ENCODE measurements around the gene CSAD. TPM values are rescaled to one million over a fixed set of nuclear protein-coding genes. Genes with fewer than 3 reads are reported as not detected.
"Not testable (repeated sequence)": the region's sequence is repeated elsewhere in the genome, so short reads cannot be mapped to it uniquely, and the experiment has no call there.

Gene CSAD
- total RNA-seq, 2 donors from 2014 or later: 70.8 to 89.5 TPM

- no peaks in the 10 kb centered on the region for H3K27me3 ChIP-seq (replicated peaks; ENCODE audit: insufficient read depth)
- H3K4me1 ChIP-seq (ENCODE audit: control insufficient read depth in 1 of 2, low read depth in 2 of 2): no peaks in the 10 kb centered on the region
- H3K4me3 ChIP-seq: no peak overlapping the region
- ATAC-seq (ENCODE audit: insufficient number of reproducible peaks, low FRiP score, low read depth): no peak
- no peak overlapping the region for H3K27ac ChIP-seq
- TF ChIP-seq CTCF (IDR thresholded peaks at IDR 0.05): no peak
- H3K9me3 ChIP-seq: no peaks in the 10 kb centered on the region
- no peak for DNase-seq (ENCODE audit: low spot score)
- peaks cover 26% of the 10 kb centered on the region for H3K36me3 ChIP-seq
Measured at GRCh38 chr12:53170215-53170614, 10.5 kb downstream of the CSAD start.

GRCh38 chr12:53169644-53170043, 11.1 kb downstream of the CSAD start:
- H3K36me3 ChIP-seq: peaks cover 26% of the 10 kb centered on the region
- H3K27me3 ChIP-seq (replicated peaks; ENCODE audit: insufficient read depth): no peaks in the 10 kb centered on the region
- DNase-seq (ENCODE audit: low spot score) (no peak), ATAC-seq (ENCODE audit: insufficient number of reproducible peaks, low FRiP score, low read depth) (no peak)
- no peak overlapping the region for H3K27ac ChIP-seq
- H3K4me1 ChIP-seq (ENCODE audit: control insufficient read depth in 1 of 2, low read depth in 2 of 2): no peaks in the 10 kb centered on the region
- no peak overlapping the region for H3K4me3 ChIP-seq
- H3K9me3 ChIP-seq: no peaks in the 10 kb centered on the region
- no peak for TF ChIP-seq CTCF (IDR thresholded peaks at IDR 0.05)

GRCh38 chr12:53166837-53167236, 13.9 kb downstream of the CSAD start:
- Histone ChIP-seq H3K36me3 (peaks cover 19% of the 10 kb centered on the region), H3K4me1 (ENCODE audit: control insufficient read depth in 1 of 2, low read depth in 2 of 2) (no peaks in the 10 kb centered on the region), H3K9me3 (no peaks in the 10 kb centered on the region), H3K27ac (no peak overlapping the region), H3K27me3 (replicated peaks; ENCODE audit: insufficient read depth) (no peaks in the 10 kb centered on the region), H3K4me3 (no peak overlapping the region)
- no peak for ATAC-seq (ENCODE audit: insufficient number of reproducible peaks, low FRiP score, low read depth)
- TF ChIP-seq CTCF (IDR thresholded peaks at IDR 0.05): no peak
- no peak for DNase-seq (ENCODE audit: low spot score)

- not testable (repeated sequence) for DNase-seq (ENCODE audit: low spot score); H3K9me3 ChIP-seq; H3K36me3 ChIP-seq; H3K4me3 ChIP-seq; H3K27ac ChIP-seq; ATAC-seq (ENCODE audit: insufficient number of reproducible peaks, low FRiP score, low read depth); H3K27me3 ChIP-seq (replicated peaks; ENCODE audit: insufficient read depth)
- peaks cover 8 to 20% of the 10 kb centered on the region in 2 donors for H3K4me1 ChIP-seq (ENCODE audit: control insufficient read depth in 1 of 2, low read depth in 2 of 2)
Measured at GRCh38 chr12:53163008-53163407, 17.7 kb downstream of the CSAD start.

- ATAC-seq (ENCODE audit: insufficient number of reproducible peaks, low FRiP score, low read depth): no peak
- Histone ChIP-seq H3K4me3 (no peak overlapping the region), H3K9me3 (no peaks in the 10 kb centered on the region), H3K27ac (no peak overlapping the region), H3K36me3 (peaks cover 3% of the 10 kb centered on the region), H3K27me3 (replicated peaks; ENCODE audit: insufficient read depth) (no peaks in the 10 kb centered on the region), H3K4me1 (ENCODE audit: control insufficient read depth in 1 of 2, low read depth in 2 of 2) (peaks cover 19 to 36% of the 10 kb centered on the region in 2 donors)
- DNase-seq (ENCODE audit: low spot score): no peak
- TF ChIP-seq CTCF (IDR thresholded peaks at IDR 0.05): no peak
Measured at GRCh38 chr12:53161119-53161911, 19.4 kb downstream of the CSAD start.

- H3K4me1 ChIP-seq (ENCODE audit: control insufficient read depth in 1 of 2, low read depth in 2 of 2): peaks cover 24 to 42% of the 10 kb centered on the region in 2 donors
- H3K36me3 ChIP-seq: peaks cover 3% of the 10 kb centered on the region
- H3K9me3 ChIP-seq: no peaks in the 10 kb centered on the region
- DNase-seq (ENCODE audit: low spot score) (no peak), ATAC-seq (ENCODE audit: insufficient number of reproducible peaks, low FRiP score, low read depth) (no peak)
- no peak for TF ChIP-seq CTCF (IDR thresholded peaks at IDR 0.05)
- H3K27me3 ChIP-seq (replicated peaks; ENCODE audit: insufficient read depth): no peaks in the 10 kb centered on the region
- H3K4me3 ChIP-seq: no peak overlapping the region
- H3K27ac ChIP-seq: no peak overlapping the region
Measured at GRCh38 chr12:53160673-53161072, 20.1 kb downstream of the CSAD start.

Data from thoracic aorta (tissue), 2 donors.